Mesendoderm (in vitro differentiated cells): ENCODE results near the gene COL4A4.

Source experiments
- DNase-seq: peaks from one replicate; pipeline ENCODE4 v3.0.0; 2013
- H2AK5ac ChIP-seq: 2 replicates; pipeline ENCODE4 v1.6.1; 2013; ENCODE audit warnings: low read length, inconsistent platforms
- H2BK120ac ChIP-seq: 2 replicates; pipeline ENCODE4 v1.6.1; 2013; ENCODE audit warnings: low read depth, mild to moderate bottlenecking, low read length, moderate library complexity, mixed read lengths
- H2BK15ac ChIP-seq: replicated peaks from 2 replicates; pipeline ENCODE4 v1.6.1; 2013; ENCODE audit warnings: low read depth, mild to moderate bottlenecking, moderate library complexity
- H2BK5ac ChIP-seq: 2 replicates; pipeline ENCODE4 v1.6.1; 2013; ENCODE audit warnings: low read length, inconsistent platforms
- H3K18ac ChIP-seq: 2 replicates; pipeline ENCODE4 v1.6.1; 2013; ENCODE audit warnings: mild to moderate bottlenecking, low read length, mixed read lengths
- H3K23ac ChIP-seq: one replicate; pipeline ENCODE4 v1.6.1; 2013; ENCODE audit warnings: low read length
- H3K27ac ChIP-seq: 2 replicates; pipeline ENCODE4 v1.5.1; 2013; ENCODE audit warnings: low read depth, mild to moderate bottlenecking, inconsistent platforms, low read length, moderate library complexity
- H3K27me3 ChIP-seq: 2 replicates; pipeline ENCODE4 v1.6.1; 2013; ENCODE audit warnings: low read length, control low read depth, mild to moderate bottlenecking, inconsistent platforms; ENCODE audit not compliant: insufficient read depth, poor library complexity
- H3K36me3 ChIP-seq: 2 replicates; pipeline ENCODE4 v1.6.1; 2013; ENCODE audit warnings: low read length, inconsistent platforms; ENCODE audit not compliant: control insufficient read depth, insufficient read depth
- H3K4ac ChIP-seq: one replicate; pipeline ENCODE4 v1.6.1; 2013; ENCODE audit warnings: low read depth, mild to moderate bottlenecking, low read length, moderate library complexity
- H3K4me1 ChIP-seq: 2 replicates; pipeline ENCODE4 v1.6.1; 2013; ENCODE audit warnings: low read depth, low read length, inconsistent platforms; ENCODE audit not compliant: control insufficient read depth
- H3K4me2 ChIP-seq: 2 replicates; pipeline ENCODE4 v1.6.1; 2013; ENCODE audit warnings: low read length
- H3K4me3 ChIP-seq: 2 replicates; pipeline ENCODE4 v1.5.1; 2013; ENCODE audit warnings: mild to moderate bottlenecking, low read length
- H3K56ac ChIP-seq: one replicate; pipeline ENCODE4 v1.6.1; 2013; ENCODE audit warnings: low read length
- H3K79me1 ChIP-seq: 2 replicates; pipeline ENCODE4 v1.6.1; 2013; ENCODE audit warnings: low read length, inconsistent platforms
- H3K79me2 ChIP-seq: 2 replicates; pipeline ENCODE4 v1.6.1; 2013; ENCODE audit warnings: mild to moderate bottlenecking, low read length; ENCODE audit not compliant: control insufficient read depth, insufficient read depth
- H3K9ac ChIP-seq: 2 replicates; pipeline ENCODE4 v1.6.1; 2013; ENCODE audit warnings: low read length, inconsistent platforms
- H4K5ac ChIP-seq: one replicate; pipeline ENCODE4 v1.6.1; 2013; ENCODE audit warnings: low read length
- H4K8ac ChIP-seq: one replicate; pipeline ENCODE4 v1.6.1; 2013; ENCODE audit warnings: low read depth, mild to moderate bottlenecking, control low read depth, low read length, moderate library complexity
- WGBS: extraction: QIAGEN DNeasy Blood & Tissue Kit; methylation state at CpG from one replicate; pipeline ENCODE4 v1.1.7; 2013; ENCODE audit warnings: low lambda C conversion rate, missing lambda C conversion rate; ENCODE audit not compliant: insufficient coverage; ENCODE audit errors: extremely low coverage; 5-methylcytosine and 5-hydroxymethylcytosine counted together

COL4A4 gene

DNA sequence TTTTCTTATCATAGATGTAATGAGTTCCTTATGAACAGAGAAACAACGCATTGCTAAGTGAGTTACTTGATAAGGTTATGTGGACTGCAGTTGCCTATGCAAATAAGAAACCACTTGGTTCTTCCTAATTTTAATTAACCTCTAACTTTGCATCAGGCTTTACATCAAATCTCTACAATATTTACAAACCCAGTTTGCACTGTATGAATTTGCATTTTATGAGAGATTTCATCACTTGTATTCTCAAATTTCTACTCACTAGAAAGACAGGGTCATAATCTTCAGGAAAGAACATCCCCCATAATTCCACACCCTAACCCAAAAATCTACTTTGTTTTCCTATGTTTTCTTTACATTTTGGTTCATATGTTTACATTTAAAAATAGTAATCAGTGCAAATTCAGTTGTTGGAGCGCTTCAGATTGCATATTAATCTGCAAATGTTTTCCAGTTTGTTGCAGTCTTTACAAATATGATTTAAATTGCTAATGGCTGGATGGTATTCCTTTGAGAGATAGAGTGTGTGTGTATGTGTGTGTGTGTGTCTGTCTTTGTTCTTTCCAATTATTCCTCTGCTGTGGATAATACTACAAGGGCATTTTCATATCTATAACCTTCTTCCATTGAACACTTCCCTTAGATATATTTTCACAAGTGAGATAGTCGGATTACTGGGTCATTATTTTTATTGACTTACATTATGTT, 106.1 kb downstream of the COL4A4 start:
- no peak overlapping the region for H3K27ac ChIP-seq
- H2BK15ac ChIP-seq = no peak overlapping the region
- H3K4me2 ChIP-seq = no peak overlapping the region
- no peak overlapping the region for H3K4ac ChIP-seq
- H3K4me1 ChIP-seq = no peaks in the 10 kb centered on the region
- no peak overlapping the region for H2AK5ac ChIP-seq
- no peak for DNase-seq
- no peak overlapping the region for H3K23ac ChIP-seq
- no peak overlapping the region for H2BK120ac ChIP-seq
- no peaks in the 10 kb centered on the region for H3K27me3 ChIP-seq
- no peaks in the 10 kb centered on the region for H3K36me3 ChIP-seq
- WGBS = no CpG with 5 or more reads among the region's 3 CpGs
- H3K79me1 ChIP-seq = no peaks in the 10 kb centered on the region
- no peak overlapping the region for H2BK5ac ChIP-seq
- no peak overlapping the region for H3K4me3 ChIP-seq
- no peak overlapping the region for H3K56ac ChIP-seq
- no peak overlapping the region for H4K5ac ChIP-seq
- no peaks in the 10 kb centered on the region for H3K79me2 ChIP-seq
- H3K9ac ChIP-seq = no peak overlapping the region
- H3K18ac ChIP-seq = no peak overlapping the region
- H4K8ac ChIP-seq = no peak overlapping the region

DNA sequence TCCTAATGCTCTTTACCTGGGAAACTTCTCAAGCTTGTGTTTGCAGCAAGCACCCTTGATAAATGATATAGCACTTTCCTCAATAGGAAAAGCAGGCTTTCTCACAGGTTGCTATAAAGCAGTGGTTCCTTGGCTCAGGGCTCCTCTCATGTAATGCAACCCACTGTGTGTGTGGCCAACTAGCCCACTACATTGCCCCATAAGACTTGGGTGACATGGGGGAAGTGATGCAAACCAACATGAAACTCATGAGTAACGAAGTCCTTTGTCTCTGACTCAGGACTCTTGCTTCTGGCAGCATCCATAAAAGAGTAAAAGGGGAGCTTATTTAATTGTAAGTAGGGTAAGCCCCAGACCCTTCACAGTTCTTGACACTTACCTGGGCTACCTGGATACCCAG, 106.9 kb downstream of the COL4A4 start:
- H3K18ac ChIP-seq = no peak overlapping the region
- H2BK15ac ChIP-seq = no peak overlapping the region
- H3K79me2 ChIP-seq = no peaks in the 10 kb centered on the region
- no peak overlapping the region for H3K4ac ChIP-seq
- no peak for DNase-seq
- H3K27me3 ChIP-seq = no peaks in the 10 kb centered on the region
- H3K4me2 ChIP-seq = no peak overlapping the region
- H3K36me3 ChIP-seq = no peaks in the 10 kb centered on the region
- H4K5ac ChIP-seq = no peak overlapping the region
- H3K23ac ChIP-seq = no peak overlapping the region
- no peak overlapping the region for H2BK5ac ChIP-seq
- H4K8ac ChIP-seq = no peak overlapping the region
- no peak overlapping the region for H2BK120ac ChIP-seq
- H3K9ac ChIP-seq = no peak overlapping the region
- H3K27ac ChIP-seq = no peak overlapping the region
- no peaks in the 10 kb centered on the region for H3K79me1 ChIP-seq
- H3K4me1 ChIP-seq = no peaks in the 10 kb centered on the region
- H2AK5ac ChIP-seq = no peak overlapping the region
- no peak overlapping the region for H3K56ac ChIP-seq
- no CpG with 5 or more reads among the region's 1 CpG for WGBS
- H3K4me3 ChIP-seq = no peak overlapping the region

DNA sequence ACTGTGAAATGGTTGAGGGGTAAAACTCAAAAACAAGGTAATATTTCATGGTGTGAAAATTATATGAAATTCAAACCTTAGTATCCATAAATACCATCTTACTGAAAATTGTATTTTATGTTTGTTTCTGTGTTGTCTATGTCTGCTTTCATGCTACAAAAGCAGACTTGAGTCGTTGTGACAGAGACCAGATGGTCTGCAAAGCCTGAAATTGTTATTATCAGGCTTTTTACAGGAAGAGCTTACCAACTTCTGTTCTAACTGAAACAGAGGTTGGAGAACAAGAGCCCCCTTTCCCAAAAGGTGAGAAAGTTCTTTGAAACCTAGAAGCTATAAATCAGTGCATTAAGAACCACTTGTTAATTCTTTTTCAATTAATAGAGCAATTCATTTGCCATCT, 110.0 kb downstream of the COL4A4 start:
- H3K56ac ChIP-seq = no peak overlapping the region
- H2BK120ac ChIP-seq = no peak overlapping the region
- no peak overlapping the region for H3K4me3 ChIP-seq
- H3K18ac ChIP-seq = no peak overlapping the region
- H2BK15ac ChIP-seq = no peak overlapping the region
- no peak overlapping the region for H3K4ac ChIP-seq
- H3K79me1 ChIP-seq = no peaks in the 10 kb centered on the region
- no peaks in the 10 kb centered on the region for H3K27me3 ChIP-seq
- no peak overlapping the region for H3K27ac ChIP-seq
- no peak overlapping the region for H2BK5ac ChIP-seq
- no CpG with 5 or more reads among the region's 1 CpG for WGBS
- no peak overlapping the region for H3K9ac ChIP-seq
- H4K8ac ChIP-seq = no peak overlapping the region
- H2AK5ac ChIP-seq = no peak overlapping the region
- H3K4me2 ChIP-seq = no peak overlapping the region
- H3K36me3 ChIP-seq = no peaks in the 10 kb centered on the region
- H3K23ac ChIP-seq = no peak overlapping the region
- no peaks in the 10 kb centered on the region for H3K79me2 ChIP-seq
- no peaks in the 10 kb centered on the region for H3K4me1 ChIP-seq
- H4K5ac ChIP-seq = no peak overlapping the region
- no peak for DNase-seq

DNA sequence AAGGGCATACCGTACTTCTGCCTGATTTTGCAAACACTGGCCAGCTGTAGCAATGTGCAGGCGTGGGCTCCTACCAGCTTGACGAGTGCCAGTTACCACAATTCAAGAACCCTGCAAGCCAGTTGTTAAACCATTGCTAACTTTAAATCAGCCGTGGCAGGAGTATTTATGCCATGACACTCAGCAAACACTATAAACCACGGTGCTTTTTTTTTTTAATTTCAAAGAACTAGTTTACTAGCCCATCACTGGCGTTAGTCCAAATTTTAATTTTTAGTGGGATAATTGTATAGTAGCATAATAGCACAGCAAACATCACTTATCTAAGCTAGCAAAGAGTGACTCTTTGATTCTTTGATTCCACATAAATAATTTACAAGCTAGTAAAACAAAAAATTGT, 111.1 kb downstream of the COL4A4 start:
- H3K4me3 ChIP-seq = no peak overlapping the region
- H3K4me2 ChIP-seq = no peak overlapping the region
- no peak overlapping the region for H2BK5ac ChIP-seq
- H3K23ac ChIP-seq = no peak overlapping the region
- no peaks in the 10 kb centered on the region for H3K27me3 ChIP-seq
- no peak for DNase-seq
- H2BK15ac ChIP-seq = no peak overlapping the region
- H3K27ac ChIP-seq = no peak overlapping the region
- H3K4ac ChIP-seq = no peak overlapping the region
- H4K8ac ChIP-seq = no peak overlapping the region
- no peaks in the 10 kb centered on the region for H3K4me1 ChIP-seq
- WGBS = no CpG with 5 or more reads among the region's 6 CpGs
- H4K5ac ChIP-seq = no peak overlapping the region
- H2BK120ac ChIP-seq = no peak overlapping the region
- no peaks in the 10 kb centered on the region for H3K36me3 ChIP-seq
- H3K56ac ChIP-seq = no peak overlapping the region
- no peak overlapping the region for H2AK5ac ChIP-seq
- H3K18ac ChIP-seq = no peak overlapping the region
- H3K79me2 ChIP-seq = no peaks in the 10 kb centered on the region
- H3K79me1 ChIP-seq = no peaks in the 10 kb centered on the region
- H3K9ac ChIP-seq = no peak overlapping the region

DNA sequence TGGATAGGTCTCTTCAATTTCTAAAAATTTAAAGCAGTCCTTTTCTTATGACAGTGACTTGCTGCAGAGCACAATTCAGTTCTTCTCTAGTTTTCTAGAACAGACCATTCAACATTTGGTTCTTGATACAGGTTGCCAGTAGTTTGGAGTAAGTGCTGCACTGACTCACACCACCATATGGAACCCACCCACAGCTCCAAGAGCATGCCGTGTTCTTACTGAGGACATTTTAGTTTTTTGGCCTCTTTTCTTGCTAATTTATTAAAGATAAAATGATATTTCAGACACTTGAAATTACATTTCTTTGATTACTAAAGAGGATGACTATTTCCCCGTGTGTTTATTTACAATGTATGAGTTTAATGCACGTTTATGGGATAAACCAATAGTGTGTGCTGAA, 120.0 kb downstream of the COL4A4 start:
- no peak overlapping the region for H4K5ac ChIP-seq
- H3K56ac ChIP-seq = no peak overlapping the region
- H3K4me2 ChIP-seq = no peak overlapping the region
- no peak overlapping the region for H3K9ac ChIP-seq
- no peaks in the 10 kb centered on the region for H3K4me1 ChIP-seq
- H3K27me3 ChIP-seq = no peaks in the 10 kb centered on the region
- no peaks in the 10 kb centered on the region for H3K36me3 ChIP-seq
- no CpG with 5 or more reads among the region's 3 CpGs for WGBS
- no peak overlapping the region for H2BK120ac ChIP-seq
- no peaks in the 10 kb centered on the region for H3K79me2 ChIP-seq
- no peak for DNase-seq
- no peak overlapping the region for H4K8ac ChIP-seq
- no peak overlapping the region for H3K18ac ChIP-seq
- H3K27ac ChIP-seq = no peak overlapping the region
- H2BK5ac ChIP-seq = no peak overlapping the region
- H3K79me1 ChIP-seq = no peaks in the 10 kb centered on the region
- no peak overlapping the region for H2AK5ac ChIP-seq
- H2BK15ac ChIP-seq = no peak overlapping the region
- H3K23ac ChIP-seq = no peak overlapping the region
- no peak overlapping the region for H3K4ac ChIP-seq
- H3K4me3 ChIP-seq = no peak overlapping the region

DNA sequence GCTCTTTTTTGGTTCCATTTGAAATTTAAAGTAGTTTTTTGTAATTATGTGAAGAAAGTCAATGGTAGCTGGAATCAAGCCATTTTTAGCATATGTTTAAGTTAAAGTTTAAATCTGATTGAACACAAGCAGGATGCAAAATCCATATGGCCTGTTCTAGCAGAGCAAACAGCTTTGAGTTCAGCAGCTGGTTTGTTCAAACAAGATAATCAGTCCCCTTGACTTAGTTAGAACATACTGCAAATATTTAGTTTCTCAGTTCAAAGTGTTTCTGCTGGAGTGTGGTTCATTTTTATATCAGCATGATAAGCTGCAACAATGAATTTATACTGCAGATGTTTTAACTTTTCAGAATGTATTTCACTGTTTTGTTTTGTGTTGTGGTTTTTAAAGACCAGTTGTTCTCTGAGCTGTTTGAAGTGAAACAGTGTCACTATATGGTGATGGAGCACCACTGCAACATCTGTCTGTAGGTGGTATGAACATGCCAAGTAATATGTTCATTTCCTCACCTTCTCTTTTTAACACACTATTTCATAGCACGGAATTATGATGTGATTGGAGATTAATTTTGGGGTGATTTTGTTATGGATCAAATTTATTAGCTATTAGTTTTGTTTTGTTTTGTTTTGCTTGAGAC, 125.3 kb downstream of the COL4A4 start:
- Histone ChIP-seq H3K18ac (no peak overlapping the region), H3K27me3 (no peaks in the 10 kb centered on the region), H3K36me3 (no peaks in the 10 kb centered on the region), H3K79me2 (no peaks in the 10 kb centered on the region), H2BK5ac (no peak overlapping the region), H3K79me1 (no peaks in the 10 kb centered on the region), H2BK15ac (no peak overlapping the region), H3K4me1 (no peaks in the 10 kb centered on the region), H3K9ac (no peak overlapping the region), H4K8ac (no peak overlapping the region), H4K5ac (no peak overlapping the region), H3K23ac (no peak overlapping the region), H3K4me2 (no peak overlapping the region), H3K4ac (no peak overlapping the region), H3K56ac (no peak overlapping the region), H2AK5ac (no peak overlapping the region), H2BK120ac (no peak overlapping the region), H3K27ac (no peak overlapping the region), H3K4me3 (no peak overlapping the region)
- WGBS = no CpG with 5 or more reads among the region's 1 CpG
- no peak for DNase-seq
